ENCODE data around the gene SMAD6. TPM values are rescaled to one million over a fixed set of nuclear protein-coding genes. Genes with fewer than 3 reads are reported as not detected.

Gene SMAD6
- total and polyA plus RNA-seq, 2 experiments from 2014 or later: 26.6 to 35.4 TPM

DNA sequence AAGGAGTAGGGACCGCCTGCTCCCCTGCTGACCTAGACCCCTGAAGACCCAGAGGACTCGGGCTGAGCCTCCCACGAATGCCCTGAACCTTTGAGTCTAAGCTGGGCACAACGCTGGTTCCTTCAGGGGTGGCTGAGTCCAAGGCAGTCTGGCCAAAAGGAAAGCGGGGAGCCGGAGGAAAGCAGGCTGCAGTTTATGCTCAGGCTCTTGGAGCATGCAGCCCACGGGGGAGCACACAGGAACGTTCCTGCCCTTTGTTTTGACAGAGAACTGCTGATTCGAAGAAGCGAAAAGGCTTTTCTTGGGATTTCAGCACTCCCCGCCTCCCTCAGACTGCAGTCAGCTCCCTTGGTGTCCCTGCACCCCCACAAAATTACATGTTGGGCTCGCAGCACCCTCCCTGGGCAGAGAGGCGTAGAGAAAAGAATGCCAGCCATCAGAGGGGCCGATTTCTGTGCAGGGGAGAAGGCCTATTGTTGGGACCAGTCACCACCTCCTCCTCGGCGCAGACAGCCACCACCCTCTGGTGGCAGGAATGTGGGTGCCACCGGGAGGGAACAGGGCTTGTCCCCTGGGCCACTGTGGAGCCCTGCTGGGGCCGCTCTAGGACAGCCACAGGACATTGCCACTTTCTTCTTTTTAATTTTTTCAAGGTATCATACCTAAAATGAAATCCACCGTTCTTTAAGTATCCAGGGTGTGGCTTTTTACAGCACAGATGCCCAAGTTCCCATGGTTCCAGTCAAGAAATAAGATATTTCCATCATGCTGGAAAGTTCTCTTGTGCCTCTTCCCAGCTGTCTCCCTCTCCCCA lies 72.2 kb downstream of the SMAD6 start:
- peak overlapping the region; percentile 53 for H3K4me2 ChIP-seq
- no peak overlapping the region for H2AFZ ChIP-seq
- no peaks in the 10 kb centered on the region for H3K27me3 ChIP-seq
- no peaks in the 10 kb centered on the region for H3K9me3 ChIP-seq (ENCODE audit: low read depth)
- peak; percentile 89 for DNase-seq (ENCODE audit: low spot score)
- H3K4me3 ChIP-seq: no peak overlapping the region
- H3K36me3 ChIP-seq (replicated peaks; ENCODE audit: insufficient read depth, low read depth): no peaks in the 10 kb centered on the region
- H3K27ac ChIP-seq: peak overlapping the region; percentile 98
- WGBS (ENCODE audit: low lambda C conversion rate, missing lambda C conversion rate): 46% methylated on average over 19 of the region's 19 CpGs
- H4K20me1 ChIP-seq (ENCODE audit: insufficient read depth, poor library complexity, severe bottlenecking): peaks cover 17% of the 10 kb centered on the region
- peaks cover 81% of the 10 kb centered on the region for H3K79me2 ChIP-seq
- no peak for TF ChIP-seq EZH2phosphoT487 (IDR thresholded peaks at IDR 0.05; ENCODE audit: low read depth, severe bottlenecking, unreplicated experiment)
- TF ChIP-seq, protein P1, sequence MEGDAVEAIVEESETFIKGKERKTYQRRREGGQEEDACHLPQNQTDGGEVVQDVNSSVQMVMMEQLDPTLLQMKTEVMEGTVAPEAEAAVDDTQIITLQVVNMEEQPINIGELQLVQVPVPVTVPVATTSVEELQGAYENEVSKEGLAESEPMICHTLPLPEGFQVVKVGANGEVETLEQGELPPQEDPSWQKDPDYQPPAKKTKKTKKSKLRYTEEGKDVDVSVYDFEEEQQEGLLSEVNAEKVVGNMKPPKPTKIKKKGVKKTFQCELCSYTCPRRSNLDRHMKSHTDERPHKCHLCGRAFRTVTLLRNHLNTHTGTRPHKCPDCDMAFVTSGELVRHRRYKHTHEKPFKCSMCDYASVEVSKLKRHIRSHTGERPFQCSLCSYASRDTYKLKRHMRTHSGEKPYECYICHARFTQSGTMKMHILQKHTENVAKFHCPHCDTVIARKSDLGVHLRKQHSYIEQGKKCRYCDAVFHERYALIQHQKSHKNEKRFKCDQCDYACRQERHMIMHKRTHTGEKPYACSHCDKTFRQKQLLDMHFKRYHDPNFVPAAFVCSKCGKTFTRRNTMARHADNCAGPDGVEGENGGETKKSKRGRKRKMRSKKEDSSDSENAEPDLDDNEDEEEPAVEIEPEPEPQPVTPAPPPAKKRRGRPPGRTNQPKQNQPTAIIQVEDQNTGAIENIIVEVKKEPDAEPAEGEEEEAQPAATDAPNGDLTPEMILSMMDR (IDR thresholded peaks at IDR 0.05; ENCODE audit: poor library complexity): peak; percentile 93
- no peaks in the 10 kb centered on the region for H3K9me2 ChIP-seq (replicated peaks; ENCODE audit: insufficient read depth)
- peaks cover 76% of the 10 kb centered on the region for H3K4me1 ChIP-seq (ENCODE audit: insufficient read depth)

DNA sequence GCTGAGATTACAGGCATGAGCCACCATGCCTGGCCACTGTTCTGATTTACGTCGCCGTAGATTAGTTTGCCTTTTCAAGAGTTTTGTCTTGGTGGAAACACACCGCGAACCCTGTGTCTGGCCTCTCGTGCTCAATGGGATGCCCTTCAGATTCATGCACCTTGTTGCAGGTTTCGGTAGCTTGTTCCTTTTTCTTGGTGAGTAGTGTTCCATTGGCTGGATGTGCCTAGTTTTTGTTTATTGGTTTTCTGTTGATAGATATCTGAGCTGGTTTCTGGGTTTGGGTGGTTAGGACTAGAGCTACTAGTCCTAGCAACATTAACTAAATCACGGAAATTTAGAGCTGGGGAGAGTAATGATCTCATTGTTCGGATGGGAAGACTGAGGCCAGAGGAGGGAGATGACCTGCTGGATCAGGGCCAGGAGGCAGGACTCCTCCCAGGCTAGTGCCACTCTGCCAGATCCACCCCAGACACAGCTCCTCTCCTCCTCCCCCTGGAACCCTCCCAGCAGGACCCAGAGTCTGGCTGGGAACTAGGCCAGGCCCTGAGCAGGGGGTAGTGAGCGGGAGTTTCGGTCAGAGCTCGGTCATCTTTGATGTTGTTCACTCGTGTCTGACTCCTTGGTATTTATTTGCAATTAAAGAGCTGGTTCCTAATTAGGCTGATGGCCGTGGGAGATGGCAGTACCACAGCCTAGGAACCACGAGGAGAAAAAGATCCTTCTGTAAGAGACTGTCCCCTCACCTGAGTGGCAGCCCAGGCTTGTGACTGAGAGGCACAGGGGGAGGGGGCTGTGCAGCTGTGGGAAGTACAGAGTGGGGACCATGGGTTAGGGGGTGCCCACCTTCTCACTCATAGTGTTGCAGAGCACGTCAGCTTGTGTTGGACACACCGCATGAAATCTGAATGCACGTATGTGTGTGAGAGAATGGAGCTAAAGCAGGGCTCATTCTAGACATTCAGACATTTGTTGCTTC lies 73.4 kb downstream of the SMAD6 start:
- Histone ChIP-seq H3K4me3 (no peak overlapping the region), H3K9me2 (replicated peaks; ENCODE audit: insufficient read depth) (no peaks in the 10 kb centered on the region), H3K9me3 (ENCODE audit: low read depth) (no peaks in the 10 kb centered on the region), H3K36me3 (replicated peaks; ENCODE audit: insufficient read depth, low read depth) (no peaks in the 10 kb centered on the region), H3K27me3 (no peaks in the 10 kb centered on the region), H3K79me2 (peaks cover 76% of the 10 kb centered on the region), H3K4me1 (ENCODE audit: insufficient read depth) (peaks cover 77% of the 10 kb centered on the region), H2AFZ (no peak overlapping the region), H4K20me1 (ENCODE audit: insufficient read depth, poor library complexity, severe bottlenecking) (peaks cover 17% of the 10 kb centered on the region), H3K27ac (peak overlapping the region; percentile 98), H3K4me2 (no peak overlapping the region)
- DNase-seq (ENCODE audit: low spot score): no peak
- WGBS (ENCODE audit: low lambda C conversion rate, missing lambda C conversion rate): 88% methylated on average over 18 of the region's 18 CpGs
- TF ChIP-seq, protein P1 (IDR thresholded peaks at IDR 0.05; ENCODE audit: poor library complexity): no peak
- no peak for TF ChIP-seq EZH2 (IDR thresholded peaks at IDR 0.05; ENCODE audit: borderline replicate concordance)
- no peak for TF ChIP-seq EZH2phosphoT487 (IDR thresholded peaks at IDR 0.05; ENCODE audit: low read depth, severe bottlenecking, unreplicated experiment)

DNA sequence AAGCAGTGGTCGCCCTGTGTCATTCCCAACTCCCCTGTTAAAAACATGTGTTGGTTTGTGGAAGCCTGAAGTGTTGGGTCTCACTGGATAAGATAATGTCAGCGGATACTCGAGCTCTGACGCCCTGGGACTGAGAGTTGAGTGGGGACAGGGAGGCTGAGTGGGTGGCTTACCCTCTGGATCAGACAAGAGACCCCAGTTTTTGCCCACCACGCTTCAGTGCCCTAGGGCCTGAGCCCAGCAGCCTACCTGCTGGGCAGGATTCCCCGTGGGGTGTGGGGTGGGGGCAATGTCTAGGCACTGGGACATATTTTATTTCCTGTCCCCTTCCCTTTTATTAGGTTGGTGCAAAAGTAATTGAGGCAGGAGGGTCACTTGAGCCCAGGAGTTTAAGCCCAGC lies 75.0 kb downstream of the SMAD6 start:
- TF ChIP-seq, protein P1 (IDR thresholded peaks at IDR 0.05; ENCODE audit: poor library complexity): no peak
- no peak for TF ChIP-seq EZH2 (IDR thresholded peaks at IDR 0.05; ENCODE audit: borderline replicate concordance)
- TF ChIP-seq EZH2phosphoT487 (IDR thresholded peaks at IDR 0.05; ENCODE audit: low read depth, severe bottlenecking, unreplicated experiment): no peak
- Histone ChIP-seq H3K36me3 (replicated peaks; ENCODE audit: insufficient read depth, low read depth) (no peaks in the 10 kb centered on the region), H3K9me2 (replicated peaks; ENCODE audit: insufficient read depth) (no peaks in the 10 kb centered on the region), H3K27me3 (no peaks in the 10 kb centered on the region), H3K4me1 (ENCODE audit: insufficient read depth) (peaks cover 63% of the 10 kb centered on the region), H3K9me3 (ENCODE audit: low read depth) (no peaks in the 10 kb centered on the region), H3K4me3 (no peak overlapping the region), H2AFZ (no peak overlapping the region), H3K27ac (no peak overlapping the region), H3K79me2 (peaks cover 77% of the 10 kb centered on the region), H4K20me1 (ENCODE audit: insufficient read depth, poor library complexity, severe bottlenecking) (peaks cover 14% of the 10 kb centered on the region), H3K4me2 (no peak overlapping the region)
- no peak for DNase-seq (ENCODE audit: low spot score)
- 83% methylated on average over 6 of the region's 6 CpGs for WGBS (ENCODE audit: low lambda C conversion rate, missing lambda C conversion rate)

All from hepatocyte (in vitro differentiated cells).